Measurements from ENCODE around the gene IRAK2. TPM values are rescaled to one million over a fixed set of nuclear protein-coding genes. Genes with fewer than 3 reads are reported as not detected.
A peak's percentile ranks its signal among the peaks of the same experiment; 100 is the strongest.

IRAK2 gene
- total RNA-seq, 6 experiments from 2014 or later = 4.2 to 16.0 (median 8.4) TPM

GRCh38 chr3:10273702-10274305, 109.1 kb downstream of the IRAK2 start:
- H3K4me1 ChIP-seq = peaks cover 0 to 30% (median 12%) of the 10 kb centered on the region in 4 donors
- TF ChIP-seq POLR2A (IDR thresholded peaks at IDR 0.05) = no peak
- TF ChIP-seq CTCF (IDR thresholded peaks at IDR 0.05) = no peak
- WGBS (ENCODE audit: insufficient coverage, low coverage, low lambda C conversion rate, missing lambda C conversion rate) = 0% methylated on average over 1 of the region's 1 CpG

DNA sequence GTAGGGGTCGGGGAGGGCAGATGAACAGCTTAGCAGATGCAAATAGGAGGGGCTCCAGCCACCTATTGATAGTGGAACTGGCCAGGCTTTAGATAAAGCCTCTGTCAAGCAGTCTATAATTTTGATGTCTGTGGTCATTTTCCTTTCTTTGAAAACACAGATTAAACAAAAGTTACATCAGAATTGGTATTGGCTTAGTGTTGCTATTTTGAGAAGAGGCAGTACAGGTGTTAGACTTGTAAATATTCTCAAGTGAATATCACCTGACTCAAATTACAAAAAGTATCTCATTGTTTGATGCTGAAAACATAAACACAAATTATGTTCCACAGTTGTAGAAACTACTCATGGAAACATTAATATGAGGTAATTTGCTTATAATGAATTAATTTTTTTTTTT, 109.9 kb downstream of the IRAK2 start:
- Histone ChIP-seq H3K4me1 (peaks cover 0 to 30% (median 12%) of the 10 kb centered on the region in 4 donors), H3K4me3 (no peak overlapping the region), H3K27ac (no peak overlapping the region), H3K9me3 (no peaks in the 10 kb centered on the region), H3K27me3 (no peaks in the 10 kb centered on the region), H3K36me3 (peaks cover 0 to 55% (median 12%) of the 10 kb centered on the region in 4 donors)
- intact Hi-C loops (cut with DNase I) = no loop called here
- no peak for DNase-seq
- peak in 3 of 4 donors; percentile 17 to 35 (median 21) for ATAC-seq
- TF ChIP-seq POLR2A (IDR thresholded peaks at IDR 0.05) (no peak), CTCF (IDR thresholded peaks at IDR 0.05) (no peak)
- 33% methylated on average over 1 of the region's 1 CpG for WGBS (ENCODE audit: insufficient coverage, low coverage, low lambda C conversion rate, missing lambda C conversion rate)

More at GRCh38 chr3:10273702-10274305, 109.1 kb downstream of the IRAK2 start:
- Histone ChIP-seq H3K9me3 (no peaks in the 10 kb centered on the region), H3K27me3 (no peaks in the 10 kb centered on the region), H3K36me3 (peaks cover 0 to 54% (median 10%) of the 10 kb centered on the region in 4 donors), H3K4me3 (no peak overlapping the region), H3K27ac (no peak overlapping the region)
- intact Hi-C loops (cut with DNase I) = no loop called here
- ATAC-seq (peak; percentile 41 to 75 (median 68)), DNase-seq (no peak)

DNA sequence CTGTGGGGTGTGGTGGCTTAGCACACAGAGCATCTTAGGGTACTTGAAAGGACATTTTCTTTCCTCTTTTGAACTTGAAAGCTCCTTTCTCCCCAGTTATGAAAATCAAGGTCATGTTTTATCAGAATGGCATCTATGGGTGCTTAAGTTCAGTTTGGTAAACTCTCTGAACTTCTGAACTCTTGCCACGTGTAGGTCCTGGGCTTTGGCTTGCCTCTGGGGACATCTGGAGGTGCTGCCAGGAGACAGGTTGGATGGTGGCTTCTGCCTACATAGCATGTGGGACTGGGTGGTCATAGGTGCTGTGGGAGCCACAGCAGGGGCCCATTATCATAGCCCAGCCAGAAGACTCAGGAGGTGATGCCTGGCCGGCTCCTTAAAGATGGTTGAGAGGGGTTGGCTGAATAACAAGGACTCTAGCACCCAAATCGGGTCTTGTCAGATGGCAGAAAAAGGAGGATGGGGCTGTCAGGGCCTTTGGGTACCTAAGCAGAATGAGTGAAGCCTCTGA, 112.5 kb downstream of the IRAK2 start:
- ATAC-seq (peak in 1 of 4 donors; percentile 52), DNase-seq (no peak)
- peaks cover 0 to 44% (median 11%) of the 10 kb centered on the region in 4 donors for H3K36me3 ChIP-seq

DNA sequence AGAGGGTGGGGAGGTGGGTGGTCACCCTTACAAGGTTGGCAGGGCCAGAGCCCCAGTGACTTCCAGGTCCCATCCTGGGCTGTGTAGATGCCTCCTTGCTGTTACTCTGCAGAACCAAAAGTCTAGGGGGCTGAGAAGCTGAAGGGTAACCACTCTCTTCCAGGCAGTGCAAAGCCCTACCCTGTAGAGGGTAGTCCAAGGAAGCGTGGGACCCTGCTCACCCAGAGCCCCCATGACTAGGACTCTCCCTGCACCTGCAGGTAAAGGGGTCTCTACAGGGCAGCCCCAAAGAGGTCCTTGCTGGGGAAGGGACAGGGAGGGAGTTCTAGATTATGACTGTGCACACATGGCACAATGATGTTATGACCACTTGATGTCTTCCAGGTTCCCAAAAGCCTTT, 113.8 kb downstream of the IRAK2 start:
- ATAC-seq = no peak
- Histone ChIP-seq H3K9me3 (no peaks in the 10 kb centered on the region), H3K4me1 (peaks cover 0 to 23% (median 9%) of the 10 kb centered on the region in 4 donors), H3K36me3 (peaks cover 0 to 52% (median 12%) of the 10 kb centered on the region in 4 donors), H3K27me3 (no peaks in the 10 kb centered on the region), H3K4me3 (no peak overlapping the region), H3K27ac (no peak overlapping the region)
- intact Hi-C loops (cut with DNase I) = no loop called here
- no peak for DNase-seq
- TF ChIP-seq POLR2A (IDR thresholded peaks at IDR 0.05) (no peak), CTCF (IDR thresholded peaks at IDR 0.05) (no peak)
- no CpG with 5 or more reads among the region's 1 CpG for WGBS (ENCODE audit: insufficient coverage, low coverage, low lambda C conversion rate, missing lambda C conversion rate)

More for the DNA sequence above, 112.5 kb downstream of the IRAK2 start:
- Histone ChIP-seq H3K27me3 (no peaks in the 10 kb centered on the region), H3K9me3 (no peaks in the 10 kb centered on the region), H3K4me1 (peaks cover 0 to 30% (median 12%) of the 10 kb centered on the region in 4 donors), H3K4me3 (no peak overlapping the region), H3K27ac (no peak overlapping the region)
- intact Hi-C loops (cut with DNase I) = no loop called here
- 70% methylated on average over 3 of the region's 3 CpGs for WGBS (ENCODE audit: insufficient coverage, low coverage, low lambda C conversion rate, missing lambda C conversion rate)
- no peak for TF ChIP-seq CTCF (IDR thresholded peaks at IDR 0.05)
- TF ChIP-seq POLR2A (IDR thresholded peaks at IDR 0.05) = no peak

All from right lobe of liver (tissue), 6 donors.